ENCODE measurements around the gene GPHB5. TPM values are rescaled to one million over a fixed set of nuclear protein-coding genes. Genes with fewer than 3 reads are reported as not detected.
A peak's percentile ranks its signal among the peaks of the same experiment; 100 is the strongest.

GPHB5 gene
- total and polyA plus RNA-seq, 8 donors, result not detected

GRCh38 chr14:63276492-63277342, 42.0 kb downstream of the GPHB5 start:
- DNase-seq, result peak in 1 of 2 donors; percentile 67
- Histone ChIP-seq H3K27ac (no peak overlapping the region), H3K36me3 (no peaks in the 10 kb centered on the region), H3K27me3 (no peaks in the 10 kb centered on the region), H3K4me3 (no peak overlapping the region), H3K9me3 (no peaks in the 10 kb centered on the region), H3K4me1 (peaks cover 0 to 31% (median 0%) of the 10 kb centered on the region in 4 donors)
- peak in 5 of 7 experiments; percentile 65 to 78 (median 68) for TF ChIP-seq CTCF (IDR thresholded peaks at IDR 0.05)
- no peak for TF ChIP-seq POLR2A (IDR thresholded peaks at IDR 0.05)
- intact Hi-C loops (cut with DNase I; ENCODE audit: low total_unique reads), result loop anchor here (10.0 kb wide), 2 partner anchors 102 to 1092 kb away; no protein-coding TSS in a partner anchor
- 43 to 51% (median 46%) methylated on average over 5 of the region's 5 CpGs for WGBS, 5 donors

GRCh38 chr14:63276016-63276415, 42.7 kb downstream of the GPHB5 start:
- Histone ChIP-seq H3K36me3 (no peaks in the 10 kb centered on the region), H3K9me3 (no peaks in the 10 kb centered on the region), H3K27me3 (no peaks in the 10 kb centered on the region), H3K4me3 (no peak overlapping the region), H3K27ac (peak overlapping the region in 1 of 5 donors; percentile 13), H3K4me1 (peaks cover 0 to 31% (median 0%) of the 10 kb centered on the region in 4 donors)
- TF ChIP-seq CTCF (IDR thresholded peaks at IDR 0.05), result no peak
- no peak for TF ChIP-seq POLR2AphosphoS5 (IDR thresholded peaks at IDR 0.05)
- TF ChIP-seq POLR2A (IDR thresholded peaks at IDR 0.05), result no peak
- no peak for TF ChIP-seq EP300 (IDR thresholded peaks at IDR 0.05)
- intact Hi-C loops (cut with DNase I; ENCODE audit: low total_unique reads), result loop anchor here (10.0 kb wide), 2 partner anchors 101 to 1091 kb away; no protein-coding TSS in a partner anchor
- 55 to 81% (median 69%) methylated on average over 4 of the region's 4 CpGs for WGBS, 5 donors
- no peak for DNase-seq

GRCh38 chr14:63275611-63276010, 43.1 kb downstream of the GPHB5 start:
- DNase-seq, result no peak
- no peaks in the 10 kb centered on the region for H3K27me3 ChIP-seq
- H3K4me3 ChIP-seq, result no peak overlapping the region
- peaks cover 0 to 31% (median 0%) of the 10 kb centered on the region in 4 donors for H3K4me1 ChIP-seq
- no peaks in the 10 kb centered on the region for H3K36me3 ChIP-seq
- WGBS, 5 donors, result 81 to 88% (median 85%) methylated on average over 3 of the region's 3 CpGs
- H3K9me3 ChIP-seq, result no peaks in the 10 kb centered on the region
- intact Hi-C loops (cut with DNase I; ENCODE audit: low total_unique reads), result loop anchor here (10.0 kb wide), 2 partner anchors 101 to 1091 kb away; no protein-coding TSS in a partner anchor
- H3K27ac ChIP-seq, result no peak overlapping the region
- no peak for TF ChIP-seq CTCF (IDR thresholded peaks at IDR 0.05)
- no peak for TF ChIP-seq POLR2AphosphoS5 (IDR thresholded peaks at IDR 0.05)

GRCh38 chr14:63273717-63274655, 44.7 kb downstream of the GPHB5 start:
- Histone ChIP-seq H3K36me3 (no peaks in the 10 kb centered on the region), H3K9me3 (no peaks in the 10 kb centered on the region), H3K27me3 (no peaks in the 10 kb centered on the region), H3K4me1 (peaks cover 0 to 32% (median 0%) of the 10 kb centered on the region in 4 donors), H3K27ac (peak overlapping the region in 2 of 5 donors; percentile 34 to 52), H3K4me3 (no peak overlapping the region)
- no peak for TF ChIP-seq CTCF (IDR thresholded peaks at IDR 0.05)
- no peak for TF ChIP-seq POLR2AphosphoS5 (IDR thresholded peaks at IDR 0.05)
- TF ChIP-seq EP300 (IDR thresholded peaks at IDR 0.05), result no peak
- TF ChIP-seq POLR2A (IDR thresholded peaks at IDR 0.05), result no peak
- DNase-seq, result peak in 1 of 2 donors; percentile 56
- intact Hi-C loops (cut with DNase I; ENCODE audit: low total_unique reads), result loop anchor here (10.0 kb wide), 2 partner anchors 99 to 1089 kb away; no protein-coding TSS in a partner anchor
- WGBS, 5 donors, result 71 to 83% (median 80%) methylated on average over 5 to 8 of the region's 8 CpGs

Measured in stomach (tissue), 9 donors.